ENCODE measurements around the gene ATG13. TPM values are rescaled to one million over a fixed set of nuclear protein-coding genes. Genes with fewer than 3 reads are reported as not detected.

ATG13 gene
- total RNA-seq, 1 experiment from 2014 or later, result 75.1 TPM

GRCh38 chr11:46649180-46649738 lies 31.9 kb downstream of the ATG13 start:
- Mint-ChIP-seq H3K36me3 (ENCODE audit: insufficient read depth, unreplicated experiment) (peaks cover 83% of the 10 kb centered on the region), H3K27ac (ENCODE audit: low read depth, unreplicated experiment) (peak overlapping the region; percentile 75), H3K9me3 (ENCODE audit: unreplicated experiment) (no peaks in the 10 kb centered on the region), H3K27me3 (ENCODE audit: insufficient read depth, unreplicated experiment) (no peaks in the 10 kb centered on the region), H3K4me3 (ENCODE audit: unreplicated experiment) (no peak overlapping the region), H3K4me1 (ENCODE audit: insufficient read depth, unreplicated experiment) (peaks cover 7% of the 10 kb centered on the region)
- ChIA-PET CTCF (interaction anchor here (0.6 kb wide), 1 partner anchor 37 kb away, joined by 3 read pairs; no protein-coding TSS in a partner anchor), POLR2A (interaction anchor here (0.8 to 1.1 kb wide), 3 partner anchors 9 to 93 kb away, joined by 3 to 5 read pairs (median 3); no protein-coding TSS in a partner anchor)
- TF ChIP-seq CTCF (IDR thresholded peaks at IDR 0.05; ENCODE audit: unreplicated experiment), result no peak
- peak; percentile 53 for DNase-seq (ENCODE audit: unreplicated experiment)
- intact Hi-C loops (cut with micrococcal nuclease), result no loop called here
- no TSS peak for BruUV-seq (replicated peaks)

GRCh38 chr11:46655631-46656030 lies 38.3 kb downstream of the ATG13 start:
- ChIA-PET POLR2A (interaction anchor here (0.7 to 3.9 kb wide), 2 partner anchors 13 to 19 kb away, joined by 3 to 24 read pairs; no protein-coding TSS in a partner anchor), CTCF (interaction anchor here (1.4 kb wide), 1 partner anchor 33 kb away, joined by 5 read pairs; no protein-coding TSS in a partner anchor)
- H3K27ac Mint-ChIP-seq (ENCODE audit: low read depth, unreplicated experiment), result no peak overlapping the region
- no TSS peak for BruUV-seq (replicated peaks)
- peaks cover 77% of the 10 kb centered on the region for H3K36me3 Mint-ChIP-seq (ENCODE audit: insufficient read depth, unreplicated experiment)
- TF ChIP-seq CTCF (IDR thresholded peaks at IDR 0.05; ENCODE audit: unreplicated experiment), result no peak
- H3K4me3 Mint-ChIP-seq (ENCODE audit: unreplicated experiment), result no peak overlapping the region
- no peak for DNase-seq (ENCODE audit: unreplicated experiment)
- H3K9me3 Mint-ChIP-seq (ENCODE audit: unreplicated experiment), result no peaks in the 10 kb centered on the region
- no peaks in the 10 kb centered on the region for H3K27me3 Mint-ChIP-seq (ENCODE audit: insufficient read depth, unreplicated experiment)
- intact Hi-C loops (cut with micrococcal nuclease), result no loop called here
- peaks cover 12% of the 10 kb centered on the region for H3K4me1 Mint-ChIP-seq (ENCODE audit: insufficient read depth, unreplicated experiment)

- BruUV-seq (replicated peaks), result no TSS peak
- H3K4me3 Mint-ChIP-seq (ENCODE audit: unreplicated experiment), result no peak overlapping the region
- intact Hi-C loops (cut with micrococcal nuclease), result no loop called here
- DNase-seq (ENCODE audit: unreplicated experiment), result no peak
- POLR2A ChIA-PET, result interaction anchor here (1.2 to 3.9 kb wide), 4 partner anchors 15 to 44 kb away, joined by 3 to 24 read pairs (median 6); partner anchors contain the start of genes ARHGAP1 and ZNF408
- H3K4me1 Mint-ChIP-seq (ENCODE audit: insufficient read depth, unreplicated experiment), result peaks cover 12% of the 10 kb centered on the region
- no peaks in the 10 kb centered on the region for H3K9me3 Mint-ChIP-seq (ENCODE audit: unreplicated experiment)
- TF ChIP-seq CTCF (IDR thresholded peaks at IDR 0.05; ENCODE audit: unreplicated experiment), result no peak
- H3K27me3 Mint-ChIP-seq (ENCODE audit: insufficient read depth, unreplicated experiment), result no peaks in the 10 kb centered on the region
- CTCF ChIA-PET, result interaction anchor here (1.5 kb wide), 1 partner anchor 15 kb away, joined by 3 read pairs; no protein-coding TSS in a partner anchor
- peak overlapping the region; percentile 73 for H3K27ac Mint-ChIP-seq (ENCODE audit: low read depth, unreplicated experiment)
- H3K36me3 Mint-ChIP-seq (ENCODE audit: insufficient read depth, unreplicated experiment), result peaks cover 78% of the 10 kb centered on the region
These were observed 39.8 kb downstream of the ATG13 start for GRCh38 chr11:46657186-46657585.

- Mint-ChIP-seq H3K36me3 (ENCODE audit: insufficient read depth, unreplicated experiment) (peaks cover 78% of the 10 kb centered on the region), H3K4me3 (ENCODE audit: unreplicated experiment) (no peak overlapping the region), H3K27me3 (ENCODE audit: insufficient read depth, unreplicated experiment) (no peaks in the 10 kb centered on the region), H3K9me3 (ENCODE audit: unreplicated experiment) (no peaks in the 10 kb centered on the region), H3K4me1 (ENCODE audit: insufficient read depth, unreplicated experiment) (peaks cover 12% of the 10 kb centered on the region), H3K27ac (ENCODE audit: low read depth, unreplicated experiment) (peak overlapping the region; percentile 73)
- POLR2A ChIA-PET, result interaction anchor here (0.7 to 3.9 kb wide), 6 partner anchors 9 to 270 kb away, joined by 3 to 24 read pairs (median 4); partner anchors contain the start of genes ARHGAP1 and ZNF408
- TF ChIP-seq CTCF (IDR thresholded peaks at IDR 0.05; ENCODE audit: unreplicated experiment), result no peak
- DNase-seq (ENCODE audit: unreplicated experiment), result peak; percentile 73
- CTCF ChIA-PET, result interaction anchor here (0.7 to 1.5 kb wide), 3 partner anchors 11 to 294 kb away, joined by 3 to 4 read pairs (median 3); no protein-coding TSS in a partner anchor
- intact Hi-C loops (cut with micrococcal nuclease), result no loop called here
- no TSS peak for BruUV-seq (replicated peaks)
These were observed 40.9 kb downstream of the ATG13 start for GRCh38 chr11:46658259-46658658.
